ENCODE data around the gene HSPA1A. TPM values are rescaled to one million over a fixed set of nuclear protein-coding genes. Genes with fewer than 3 reads are reported as not detected.
A peak's percentile ranks its signal among the peaks of the same experiment; 100 is the strongest.
"Not testable (repeated sequence)": the region's sequence is repeated elsewhere in the genome, so short reads cannot be mapped to it uniquely, and the experiment has no call there.

Gene HSPA1A
- total RNA-seq, 1 donor from 2014 or later: 345 TPM

- Histone ChIP-seq H3K4me1 (peaks cover 26% of the 10 kb centered on the region), H3K4me3 (peak within 1 kb of the TSS; percentile 67 to 93), H3K27ac (peak within 1 kb of the TSS; percentile 97), H3K27me3 (no peaks in the 10 kb centered on the region), H3K36me3 (peaks cover 0 to 11% of the 10 kb centered on the region in 2 donors), H3K9me3 (no peaks in the 10 kb centered on the region)
- intact Hi-C loops (cut with DNase I): loop anchor here (10.0 kb wide), 1 partner anchor 61 kb away; the partner anchor contains the start of gene CLIC1
- TF ChIP-seq POLR2A (IDR thresholded peaks at IDR 0.05) (peak in 1 of 2 donors; percentile 25), CTCF (IDR thresholded peaks at IDR 0.05) (peak; percentile 12 to 78 (median 72)), POLR2AphosphoS5 (IDR thresholded peaks at IDR 0.05; ENCODE audit: insufficient read depth in 1 of 2, low read depth in 1 of 2) (peak in 1 of 2 donors; percentile 79)
- DNase-seq (ENCODE audit: extremely low spot score in 2 of 2): no peak
These were observed 19.6 kb upstream of the HSPA1A start, which contains the start of gene VARS1 for GRCh38 chr6:31795616-31796298. Gene VARS1 (minus strand): TSS chr6:31795752. CDS start chr6:31795217, 535 bp downstream.

GRCh38 chr6:31796993-31797385, 18.4 kb upstream of the HSPA1A start:
- H3K36me3 ChIP-seq: peaks cover 0 to 8% of the 10 kb centered on the region in 2 donors
- intact Hi-C loops (cut with DNase I): loop anchor here (10.0 kb wide), 1 partner anchor 62 kb away; the partner anchor contains the start of gene CLIC1
- peaks cover 21% of the 10 kb centered on the region for H3K4me1 ChIP-seq
- H3K27me3 ChIP-seq: no peaks in the 10 kb centered on the region
- H3K4me3 ChIP-seq: no peak overlapping the region
- no peak for DNase-seq (ENCODE audit: extremely low spot score in 2 of 2)
- peak overlapping the region; percentile 97 for H3K27ac ChIP-seq
- no peaks in the 10 kb centered on the region for H3K9me3 ChIP-seq
- TF ChIP-seq POLR2AphosphoS5 (IDR thresholded peaks at IDR 0.05; ENCODE audit: insufficient read depth in 1 of 2, low read depth in 1 of 2) (no peak), CTCF (IDR thresholded peaks at IDR 0.05) (no peak), POLR2A (IDR thresholded peaks at IDR 0.05) (no peak)

GRCh38 chr6:31797588-31797987, 17.8 kb upstream of the HSPA1A start:
- H3K36me3 ChIP-seq: peaks cover 0 to 10% of the 10 kb centered on the region in 2 donors
- TF ChIP-seq POLR2A (IDR thresholded peaks at IDR 0.05) (no peak), POLR2AphosphoS5 (IDR thresholded peaks at IDR 0.05; ENCODE audit: insufficient read depth in 1 of 2, low read depth in 1 of 2) (no peak), CTCF (IDR thresholded peaks at IDR 0.05) (no peak)
- H3K27me3 ChIP-seq: no peaks in the 10 kb centered on the region
- H3K27ac ChIP-seq: peak overlapping the region; percentile 27
- intact Hi-C loops (cut with DNase I): loop anchor here (10.0 kb wide), 1 partner anchor 63 kb away; the partner anchor contains the start of gene CLIC1
- H3K4me3 ChIP-seq: no peak overlapping the region
- peaks cover 21% of the 10 kb centered on the region for H3K4me1 ChIP-seq
- DNase-seq (ENCODE audit: extremely low spot score in 2 of 2): no peak
- H3K9me3 ChIP-seq: no peaks in the 10 kb centered on the region

- no peaks in the 10 kb centered on the region for H3K27me3 ChIP-seq
- H3K36me3 ChIP-seq: peaks cover 0 to 11% of the 10 kb centered on the region in 2 donors
- no peaks in the 10 kb centered on the region for H3K9me3 ChIP-seq
- peaks cover 13% of the 10 kb centered on the region for H3K4me1 ChIP-seq
- no peak overlapping the region for H3K27ac ChIP-seq
- H3K4me3 ChIP-seq: no peak overlapping the region
- TF ChIP-seq POLR2A (IDR thresholded peaks at IDR 0.05): no peak
- intact Hi-C loops (cut with DNase I): loop anchor here (10.0 kb wide), 1 partner anchor 65 kb away; the partner anchor contains the start of gene CLIC1
- no peak for DNase-seq (ENCODE audit: extremely low spot score in 2 of 2)
These were observed 15.6 kb upstream of the HSPA1A start for GRCh38 chr6:31799781-31800180.

GRCh38 chr6:31801031-31801927, 14.1 kb upstream of the HSPA1A start:
- H3K27me3 ChIP-seq; H3K27ac ChIP-seq; DNase-seq (ENCODE audit: extremely low spot score in 2 of 2); intact Hi-C loops (cut with DNase I); H3K9me3 ChIP-seq; H3K4me3 ChIP-seq: not testable (repeated sequence)
- Histone ChIP-seq H3K36me3 (peaks cover 0 to 11% of the 10 kb centered on the region in 2 donors), H3K4me1 (peaks cover 15% of the 10 kb centered on the region)
